GM20431 (cell line): ENCODE data around the gene KNL1.

ENCODE experiments used
- in situ Hi-C: fragments of 300-500 bp; cut with MseI, MboI; formaldehyde crosslinking; loops from one replicate; pipeline ENCODE4 v1.15.0; 2020; ENCODE audit warnings: low sequenced_read_pairs; ENCODE audit not compliant: unreplicated experiment

The KNL1 gene

GRCh38 chr15:40582726-40583246, 11.3 kb upstream of the KNL1 start:
- in situ Hi-C loops, result no loop called here

GRCh38 chr15:40584191-40584590, 9.9 kb upstream of the KNL1 start:
- in situ Hi-C loops, result no loop called here

GRCh38 chr15:40590667-40591050, 3.4 kb upstream of the KNL1 start:
- in situ Hi-C loops, result no loop called here

GRCh38 chr15:40591389-40591788, 2.7 kb upstream of the KNL1 start:
- in situ Hi-C loops, result no loop called here

GRCh38 chr15:40593165-40593564, 884 bp upstream of the KNL1 start:
- in situ Hi-C loops, result no loop called here

- in situ Hi-C loops, result no loop called here
Measured at GRCh38 chr15:40594429-40594836, 384 bp downstream of the KNL1 start.

GRCh38 chr15:40595219-40595618, 1.2 kb downstream of the KNL1 start:
- in situ Hi-C loops, result no loop called here

- in situ Hi-C loops, result no loop called here
Measured at GRCh38 chr15:40595773-40596172, 1.7 kb downstream of the KNL1 start.

- in situ Hi-C loops, result no loop called here
Measured at GRCh38 chr15:40597024-40597423, 3.0 kb downstream of the KNL1 start.

GRCh38 chr15:40598126-40598525, 4.1 kb downstream of the KNL1 start:
- in situ Hi-C loops, result no loop called here

GRCh38 chr15:40598672-40599071, 4.6 kb downstream of the KNL1 start:
- in situ Hi-C loops, result no loop called here

- in situ Hi-C loops, result no loop called here
Measured at GRCh38 chr15:40600956-40601355, 6.9 kb downstream of the KNL1 start.

- in situ Hi-C loops, result no loop called here
Measured at GRCh38 chr15:40603935-40604334, 9.9 kb downstream of the KNL1 start.

- in situ Hi-C loops, result no loop called here
Measured at GRCh38 chr15:40613080-40613479, 19.0 kb downstream of the KNL1 start.

GRCh38 chr15:40618023-40618422, 24.0 kb downstream of the KNL1 start:
- in situ Hi-C loops, result no loop called here

GRCh38 chr15:40618906-40619305, 24.9 kb downstream of the KNL1 start:
- in situ Hi-C loops, result no loop called here

- in situ Hi-C loops, result no loop called here
Measured at GRCh38 chr15:40623361-40623760, 29.3 kb downstream of the KNL1 start.

GRCh38 chr15:40630313-40630712, 36.3 kb downstream of the KNL1 start:
- in situ Hi-C loops, result no loop called here

- in situ Hi-C loops, result no loop called here
Measured at GRCh38 chr15:40633178-40633577, 39.1 kb downstream of the KNL1 start.

GRCh38 chr15:40637221-40637745, 43.2 kb downstream of the KNL1 start:
- in situ Hi-C loops, result no loop called here

GRCh38 chr15:40639677-40640076, 45.6 kb downstream of the KNL1 start:
- in situ Hi-C loops, result no loop called here

GRCh38 chr15:40647523-40647922, 53.5 kb downstream of the KNL1 start:
- in situ Hi-C loops, result no loop called here

- in situ Hi-C loops, result no loop called here
Measured at GRCh38 chr15:40650479-40650878, 56.4 kb downstream of the KNL1 start.
